Measurements from ENCODE around the gene MORN5.

Gene MORN5

DNA sequence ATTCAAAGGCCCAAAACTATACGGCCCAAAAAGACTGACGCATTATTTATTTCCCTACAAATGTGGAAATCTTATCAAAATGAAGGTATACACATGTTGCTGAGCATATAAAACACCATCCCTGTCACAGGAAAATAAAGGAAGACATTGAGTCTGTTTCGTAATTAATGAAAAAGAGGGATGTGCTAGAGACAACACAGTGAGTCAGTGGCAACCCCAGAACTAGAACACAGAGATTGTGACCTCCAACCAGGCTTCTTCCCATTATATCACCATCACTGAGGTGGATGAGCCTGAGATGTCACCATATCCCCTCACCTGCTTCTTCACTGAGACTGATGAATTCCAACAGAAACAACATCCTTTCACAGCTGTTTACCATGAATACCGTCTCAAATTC is 3.9 kb upstream of the MORN5 start:
- DNase-seq (ENCODE audit: low read depth in 2 of 2): peak in 1 of 2 donors; percentile 12
- no peak for TF ChIP-seq CTCF (IDR thresholded peaks at IDR 0.05; ENCODE audit: low read depth, low read length)
- H3K4me3 ChIP-seq (replicated peaks in 1 of 2; ENCODE audit: low read depth in 2 of 2, low read length in 2 of 2): no peak overlapping the region

- H3K4me3 ChIP-seq (replicated peaks in 1 of 2; ENCODE audit: low read depth in 2 of 2, low read length in 2 of 2): no peak overlapping the region
- DNase-seq (ENCODE audit: low read depth in 2 of 2): peak; percentile 60 to 61
Observed at GRCh38 chr9:122158202-122158601, 1.5 kb upstream of the MORN5 start.

GRCh38 chr9:122159925-122160246 is 178 bp downstream of the MORN5 start:
- no peak for TF ChIP-seq CTCF (IDR thresholded peaks at IDR 0.05; ENCODE audit: low read depth, low read length)
- H3K4me3 ChIP-seq (replicated peaks in 1 of 2; ENCODE audit: low read depth in 2 of 2, low read length in 2 of 2): peak overlapping the region; percentile 78 to 99

More at GRCh38 chr9:122158202-122158601, 1.5 kb upstream of the MORN5 start:
- peak; percentile 68 for TF ChIP-seq CTCF (IDR thresholded peaks at IDR 0.05; ENCODE audit: low read depth, low read length)

GRCh38 chr9:122162415-122162814 is 2.7 kb downstream of the MORN5 start:
- TF ChIP-seq CTCF (IDR thresholded peaks at IDR 0.05; ENCODE audit: low read depth, low read length): no peak

More at GRCh38 chr9:122159925-122160246, 178 bp downstream of the MORN5 start:
- no peak for DNase-seq (ENCODE audit: low read depth in 2 of 2)

DNA sequence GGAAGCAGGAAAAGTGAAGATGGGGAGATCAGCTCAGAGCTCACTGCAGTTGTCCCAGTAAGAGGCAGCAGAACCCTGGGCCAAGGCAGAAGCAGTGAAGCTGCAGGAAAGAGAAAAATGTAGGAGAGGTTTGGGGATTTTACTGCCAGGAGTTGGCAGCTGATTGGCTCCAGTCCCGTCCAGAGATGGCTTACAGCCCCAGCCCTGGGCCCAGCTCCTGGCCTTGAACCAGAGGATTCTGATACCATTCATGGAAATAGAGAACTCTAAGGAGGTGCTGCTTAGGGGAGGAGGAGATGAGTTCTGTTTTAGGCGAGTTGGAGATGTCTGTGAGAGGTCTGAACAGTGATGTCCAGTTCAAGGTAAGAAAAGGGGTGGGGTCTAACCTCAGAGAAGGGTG is 4.6 kb downstream of the MORN5 start:
- no peak for TF ChIP-seq CTCF (IDR thresholded peaks at IDR 0.05; ENCODE audit: low read depth, low read length)
- DNase-seq (ENCODE audit: low read depth in 2 of 2): peak in 1 of 2 donors; percentile 27
- no peak overlapping the region for H3K4me3 ChIP-seq (replicated peaks in 1 of 2; ENCODE audit: low read depth in 2 of 2, low read length in 2 of 2)

More at GRCh38 chr9:122162415-122162814, 2.7 kb downstream of the MORN5 start:
- no peak for DNase-seq (ENCODE audit: low read depth in 2 of 2)
- no peak overlapping the region for H3K4me3 ChIP-seq (replicated peaks in 1 of 2; ENCODE audit: low read depth in 2 of 2, low read length in 2 of 2)

DNA sequence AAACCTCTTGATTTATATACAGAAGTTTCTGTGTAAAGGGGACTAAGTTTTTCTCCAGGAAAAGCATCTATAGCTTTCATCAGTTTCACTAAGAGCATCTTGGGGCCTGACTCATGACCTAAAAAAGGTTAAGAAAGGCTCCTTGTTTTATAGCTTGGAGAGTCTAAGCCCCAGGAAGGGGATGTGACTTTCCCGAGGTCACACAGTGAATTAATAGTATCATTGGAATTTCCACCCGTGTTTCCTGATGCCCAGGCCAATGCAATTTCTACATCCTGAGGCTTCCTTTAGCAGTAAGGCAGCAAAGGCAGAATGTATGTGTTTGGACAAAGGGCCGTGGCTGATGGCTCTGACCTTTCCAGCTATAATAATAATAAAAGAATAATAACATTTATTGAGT is 8.6 kb downstream of the MORN5 start:
- no peak for DNase-seq (ENCODE audit: low read depth in 2 of 2)
- no peak for TF ChIP-seq CTCF (IDR thresholded peaks at IDR 0.05; ENCODE audit: low read depth, low read length)
- H3K4me3 ChIP-seq (replicated peaks in 1 of 2; ENCODE audit: low read depth in 2 of 2, low read length in 2 of 2): no peak overlapping the region

DNA sequence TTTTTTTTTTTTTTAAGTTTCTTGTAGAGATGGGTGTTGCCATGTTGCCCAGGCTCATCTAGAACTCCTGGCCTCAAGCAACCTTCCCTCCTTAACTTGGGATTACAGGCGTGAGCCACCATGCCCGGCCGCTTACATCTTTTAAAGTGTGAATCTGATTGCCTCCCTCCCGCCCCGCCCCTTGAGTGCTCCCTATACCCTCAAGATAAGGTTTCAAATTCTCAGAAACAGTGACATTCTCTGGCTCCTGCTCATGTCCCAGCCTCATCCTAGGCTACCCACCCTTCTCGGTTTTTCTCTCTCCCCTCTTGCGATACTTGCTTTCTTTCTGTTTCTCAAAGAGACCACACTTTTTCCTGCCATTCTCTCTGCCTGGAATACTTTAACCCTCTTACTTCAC is 12.4 kb downstream of the MORN5 start:
- TF ChIP-seq CTCF (IDR thresholded peaks at IDR 0.05; ENCODE audit: low read depth, low read length): no peak
- DNase-seq (ENCODE audit: low read depth in 2 of 2): no peak
- no peak overlapping the region for H3K4me3 ChIP-seq (replicated peaks in 1 of 2; ENCODE audit: low read depth in 2 of 2, low read length in 2 of 2)

All from cardiac fibroblast (primary cell).